Loucy (cell line): ENCODE measurements around the gene CHN1.
A peak's percentile ranks its signal among the peaks of the same experiment; 100 is the strongest.

ENCODE experiments used
- H2AFZ ChIP-seq: fragments of 200-600 bp; sonication (generic); 2 replicates; pipeline ENCODE4 v1.6.0; 2016; ENCODE audit warnings: antibody characterized with exemption, mild to moderate bottlenecking, low read length, moderate library complexity
- H3F3A ChIP-seq: fragments of 200-600 bp; 2 replicates; pipeline ENCODE4 v1.6.0; 2016; ENCODE audit warnings: antibody characterized with exemption, low read depth, mild to moderate bottlenecking
- H3K27me3 ChIP-seq: fragments of 200-600 bp; sonication (generic); 2 replicates; pipeline ENCODE4 v1.6.1; 2014; ENCODE audit warnings: low read length, mild to moderate bottlenecking; ENCODE audit not compliant: insufficient read depth, poor library complexity, severe bottlenecking
- H3K36me3 ChIP-seq: fragments of 200-600 bp; sonication (generic); 2 replicates; pipeline ENCODE4 v1.6.1; 2016; ENCODE audit warnings: low read length; ENCODE audit not compliant: insufficient read depth
- H3K4me1 ChIP-seq: fragments of 200-600 bp; sonication (generic); 2 replicates; pipeline ENCODE4 v1.5.1; 2014; ENCODE audit warnings: low read length, mild to moderate bottlenecking; ENCODE audit not compliant: insufficient read depth, poor library complexity, severe bottlenecking
- H3K4me2 ChIP-seq: fragments of 200-600 bp; sonication (generic); 2 replicates; pipeline ENCODE4 v1.6.0; 2014; ENCODE audit warnings: antibody characterized with exemption, low read length, low read depth, mild to moderate bottlenecking; ENCODE audit not compliant: poor library complexity, severe bottlenecking
- H3K4me3 ChIP-seq: fragments of 200-600 bp; sonication (generic); 2 replicates; pipeline ENCODE4 v1.5.1; 2014; ENCODE audit warnings: low read length, mild to moderate bottlenecking, mixed read lengths; ENCODE audit not compliant: poor library complexity, severe bottlenecking
- H3K79me2 ChIP-seq: fragments of 200-600 bp; sonication (generic); 2 replicates; pipeline ENCODE4 v1.6.1; 2014; ENCODE audit warnings: low read length; ENCODE audit not compliant: insufficient read depth
- H3K9ac ChIP-seq: fragments of 200-600 bp; sonication (generic); 2 replicates; pipeline ENCODE4 v1.6.0; 2014; ENCODE audit warnings: mild to moderate bottlenecking, low read depth, low read length, moderate library complexity; ENCODE audit not compliant: poor library complexity, severe bottlenecking
- H3K9me2 ChIP-seq: fragments of 200-600 bp; sonication (generic); replicated peaks from 2 replicates; pipeline ENCODE4 v1.6.1; 2016; ENCODE audit warnings: low read depth, low read length, mixed read lengths
- H3K9me3 ChIP-seq: fragments of 200-600 bp; sonication (generic); 2 replicates; pipeline ENCODE4 v1.6.1; 2014; ENCODE audit warnings: mild to moderate bottlenecking, antibody characterized with exemption, low read length, low read depth; ENCODE audit not compliant: insufficient read depth
- H4K20me1 ChIP-seq: fragments of 200-600 bp; sonication (generic); 2 replicates; pipeline ENCODE4 v1.6.0; 2014; ENCODE audit warnings: antibody characterized with exemption, low read length, mild to moderate bottlenecking; ENCODE audit not compliant: insufficient read depth, poor library complexity, severe bottlenecking
- CTCF ChIP-seq: fragments of 200-600 bp; sonication (generic); conservative IDR thresholded peaks from 2 replicates; pipeline ENCODE4 v1.5.1; 2014; ENCODE audit warnings: mild to moderate bottlenecking, antibody characterized with exemption, low read length
- EZH2phosphoT487 ChIP-seq: fragments of 200-600 bp; IDR thresholded peaks from 2 replicates; pipeline ENCODE4 v1.6.1; 2018; ENCODE audit warnings: antibody characterized with exemption, mild to moderate bottlenecking, moderate library complexity, borderline replicate concordance

The CHN1 gene

GRCh38 chr2:174918886-174919526, 86.2 kb downstream of the CHN1 start:
- Histone ChIP-seq H3K9ac (no peak overlapping the region), H2AFZ (peak overlapping the region; percentile 44; the same call in 1 of the 2 replicates), H3K79me2 (no peaks in the 10 kb centered on the region), H3K27me3 (no peaks in the 10 kb centered on the region), H3F3A (no peaks in the 10 kb centered on the region), H3K4me1 (no peaks in the 10 kb centered on the region), H3K4me3 (no peak overlapping the region), H3K9me2 (no peaks in the 10 kb centered on the region), H4K20me1 (no peaks in the 10 kb centered on the region), H3K36me3 (no peaks in the 10 kb centered on the region), H3K9me3 (no peaks in the 10 kb centered on the region), H3K4me2 (no peak overlapping the region)
- no peak for TF ChIP-seq EZH2phosphoT487
- TF ChIP-seq CTCF, result no peak

- no peak overlapping the region for H3K4me2 ChIP-seq
Observed at GRCh38 chr2:174916270-174916930, 88.8 kb downstream of the CHN1 start.

More at GRCh38 chr2:174916270-174916930, 88.8 kb downstream of the CHN1 start:
- Histone ChIP-seq H3K36me3 (no peaks in the 10 kb centered on the region), H3K9me2 (no peaks in the 10 kb centered on the region), H3K4me1 (no peaks in the 10 kb centered on the region), H3K9ac (no peak overlapping the region), H2AFZ (no peak overlapping the region), H3K79me2 (no peaks in the 10 kb centered on the region), H4K20me1 (no peaks in the 10 kb centered on the region), H3K9me3 (no peaks in the 10 kb centered on the region), H3F3A (no peaks in the 10 kb centered on the region), H3K4me3 (no peak overlapping the region), H3K27me3 (no peaks in the 10 kb centered on the region)
- TF ChIP-seq CTCF (no peak), EZH2phosphoT487 (no peak)
